ENCODE results near the gene LHX4. TPM values are rescaled to one million over a fixed set of nuclear protein-coding genes. Genes with fewer than 3 reads are reported as not detected.

The LHX4 gene
- total and polyA plus RNA-seq, 2 of the 8 experiments (the other 6 are each of a cell fraction or from before 2014, with no cell fraction given), result 0.85 to 4.9 TPM

- no peak for FAIRE-seq
Observed at GRCh38 chr1:180312926-180313325, 82.9 kb downstream of the LHX4 start.

More at GRCh38 chr1:180312926-180313325, 82.9 kb downstream of the LHX4 start:
- no peak overlapping the region for H3K23ac ChIP-seq (ENCODE audit: insufficient read length)
- H3K56ac ChIP-seq (replicated peaks; ENCODE audit: insufficient read length, low read depth, low read length), result no peak overlapping the region
- 98% methylated on average over 2 of the region's 2 CpGs; no CpG with 5 or more reads in 1 of the 2 experiments for WGBS, 2 experiments (ENCODE audit: extremely low coverage in 1 of 2, insufficient coverage in 1 of 2, insufficient read length in 1 of 2, insufficient replicate concordance in 2 of 2, low coverage in 1 of 2, low lambda C conversion rate in 2 of 2, missing lambda C conversion rate in 1 of 2)
- H3K27me3 ChIP-seq (replicated peaks in 1 of 4; ENCODE audit: control insufficient read depth in 3 of 4, extremely low read depth in 1 of 4, insufficient read depth in 3 of 4, low read length in 3 of 4), result no peaks in the 10 kb centered on the region; a peak in 1 of 7 replicates
- TF ChIP-seq ATF2 (IDR thresholded peaks at IDR 0.05; ENCODE audit: low read length) (no peak), JUND (IDR thresholded peaks at IDR 0.05; ENCODE audit: low read length) (no peak), TEAD4 (IDR thresholded peaks at IDR 0.05; ENCODE audit: low read depth, low read length) (no peak), GTF2F1 (IDR thresholded peaks at IDR 0.05; ENCODE audit: borderline replicate concordance, low read depth, low read length) (no peak), TBP (IDR thresholded peaks at IDR 0.05; ENCODE audit: low read depth, low read length) (no peak), SUZ12 (IDR thresholded peaks at IDR 0.05; ENCODE audit: low read length) (no peak), SAP30 (IDR thresholded peaks at IDR 0.05; ENCODE audit: insufficient read depth, insufficient replicate concordance, low read length) (no peak), SIX5 (IDR thresholded peaks at IDR 0.05; ENCODE audit: low read depth, low read length) (no peak), GABPA (IDR thresholded peaks at IDR 0.05; ENCODE audit: borderline replicate concordance, insufficient read depth, low read length) (no peak), ASH2L (IDR thresholded peaks at IDR 0.05; ENCODE audit: low read length) (no peak)
- TF ChIP-seq, protein P1, sequence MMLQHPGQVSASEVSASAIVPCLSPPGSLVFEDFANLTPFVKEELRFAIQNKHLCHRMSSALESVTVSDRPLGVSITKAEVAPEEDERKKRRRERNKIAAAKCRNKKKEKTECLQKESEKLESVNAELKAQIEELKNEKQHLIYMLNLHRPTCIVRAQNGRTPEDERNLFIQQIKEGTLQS (IDR thresholded peaks at IDR 0.05; ENCODE audit: insufficient read depth, low read depth, low read length), result no peak
- H2AFZ ChIP-seq (ENCODE audit: low read length), result no peak overlapping the region
- no peak for DNase-seq (ENCODE audit: low read depth in 1 of 2, low spot score in 2 of 2)
- ChIA-PET CTCF (ENCODE audit: partially characterized antibody) (no interaction called here), POLR2A (ENCODE audit: partially characterized antibody) (no interaction called here)
- no peak overlapping the region for H2BK5ac ChIP-seq (ENCODE audit: low read depth, low read length)
- no peak overlapping the region for H2BK20ac ChIP-seq (ENCODE audit: low read length)
- H2BK120ac ChIP-seq (replicated peaks; ENCODE audit: low read depth, low read length), result no peak overlapping the region
- no peak overlapping the region for H2AK5ac ChIP-seq (ENCODE audit: low read depth, low read length)
- H4K5ac ChIP-seq (ENCODE audit: insufficient read length, low read depth, low read length), result no peak overlapping the region
- H3K9me3 ChIP-seq (ENCODE audit: insufficient read depth in 2 of 2, low read depth in 1 of 2, low read length in 1 of 2), result no peaks in the 10 kb centered on the region
- no peak overlapping the region for H3K4ac ChIP-seq (replicated peaks; ENCODE audit: insufficient read length, low read depth, low read length)
- H4K20me1 ChIP-seq (replicated peaks in 1 of 2; ENCODE audit: control insufficient read depth in 1 of 2, insufficient read depth in 2 of 2, low read length in 2 of 2), result no peaks in the 10 kb centered on the region
- H3K27ac ChIP-seq (ENCODE audit: low read depth, low read length), result no peak overlapping the region
- H3K79me1 ChIP-seq (ENCODE audit: low read depth, low read length), result no peaks in the 10 kb centered on the region; the same call in 1 of the 2 replicates
- H3K4me1 ChIP-seq (replicated peaks in 1 of 4; ENCODE audit: control insufficient read depth in 3 of 4, insufficient read depth in 4 of 4, low read length in 3 of 4), result no peaks in the 10 kb centered on the region; a peak in 1 of 7 replicates
- H2BK15ac ChIP-seq (ENCODE audit: low read length), result no peak overlapping the region
- no peak overlapping the region for H4K91ac ChIP-seq (replicated peaks; ENCODE audit: insufficient read length, low read length)
- H3K14ac ChIP-seq (ENCODE audit: insufficient read length), result no peak overlapping the region
- no peaks in the 10 kb centered on the region for H3K79me2 ChIP-seq (ENCODE audit: control insufficient read depth in 1 of 2, insufficient read depth in 2 of 2, low read length in 2 of 2)
- no peak overlapping the region for H2BK12ac ChIP-seq (ENCODE audit: low read depth, low read length)
- no peak overlapping the region for H3K9ac ChIP-seq (replicated peaks in 1 of 4; ENCODE audit: extremely low read depth in 1 of 4, low read depth in 3 of 4, low read length in 3 of 4)
- no peak overlapping the region for H3K4me3 ChIP-seq (ENCODE audit: extremely low read depth in 1 of 4, insufficient read depth in 2 of 4, low read depth in 3 of 4, low read length in 4 of 4)
- H4K8ac ChIP-seq (ENCODE audit: extremely low read depth, insufficient read depth, low read length), result no peak overlapping the region
- no peaks in the 10 kb centered on the region for H3K23me2 ChIP-seq (ENCODE audit: low read depth, low read length)
- H3K18ac ChIP-seq (ENCODE audit: extremely low read depth, low read length), result no peak overlapping the region
- no peaks in the 10 kb centered on the region; a peak in 1 of 8 replicates for H3K36me3 ChIP-seq (ENCODE audit: control insufficient read depth in 2 of 4, insufficient read depth in 4 of 4, low read length in 3 of 4)
- no peak overlapping the region for H3K4me2 ChIP-seq (ENCODE audit: insufficient read depth in 1 of 2, low read depth in 2 of 2, low read length in 2 of 2)

Measured in H1 (cell line).